Progenitor cell of endocrine pancreas (in vitro differentiated cells): ENCODE measurements around the gene POPDC2. TPM values are rescaled to one million over a fixed set of nuclear protein-coding genes. Genes with fewer than 3 reads are reported as not detected.
"Not testable (repeated sequence)": the region's sequence is repeated elsewhere in the genome, so short reads cannot be mapped to it uniquely, and the experiment has no call there.

ENCODE experiments used
- DNase-seq: peaks from one replicate; pipeline ENCODE4 v3.0.0; 2021; ENCODE audit warnings: low spot score; ENCODE audit not compliant: unreplicated experiment
- H3K27ac Mint-ChIP-seq: 2 replicates; pipeline ENCODE4 v1.8.0; 2021; ENCODE audit warnings: mild to moderate bottlenecking, moderate library complexity, mixed read lengths
- H3K27me3 Mint-ChIP-seq: 2 replicates; pipeline ENCODE4 v1.8.0; 2021; ENCODE audit warnings: mixed read lengths
- H3K36me3 Mint-ChIP-seq: 2 replicates; pipeline ENCODE4 v1.8.0; 2022; ENCODE audit warnings: mixed read lengths; ENCODE audit not compliant: insufficient read depth
- H3K4me1 Mint-ChIP-seq: 2 replicates; pipeline ENCODE4 v1.8.0; 2021; ENCODE audit warnings: low read depth, mixed read lengths
- H3K4me3 Mint-ChIP-seq: 2 replicates; pipeline ENCODE4 v1.8.0; 2021; ENCODE audit warnings: low read depth, mild to moderate bottlenecking, moderate library complexity, mixed read lengths
- H3K9me3 Mint-ChIP-seq: 2 replicates; pipeline ENCODE4 v1.8.0; 2021; ENCODE audit warnings: low read depth, mixed read lengths
- total RNA-seq: library from RNA; stranded (reverse); gene quantifications from 2 replicates; pipeline ENCODE4 v1.2.1, GENCODE V29; 2021
- TF ChIP-seq, protein P1 (sequence below): fragments of 200-600 bp; sonication (generic); IDR thresholded peaks from one replicate; pipeline ENCODE4 v1.5.0; 2021; ENCODE audit warnings: antibody characterized with exemption, mild to moderate bottlenecking; ENCODE audit not compliant: unreplicated experiment

POPDC2 gene
- total RNA-seq, 1 donor from 2014 or later, result 3.8 TPM

DNA sequence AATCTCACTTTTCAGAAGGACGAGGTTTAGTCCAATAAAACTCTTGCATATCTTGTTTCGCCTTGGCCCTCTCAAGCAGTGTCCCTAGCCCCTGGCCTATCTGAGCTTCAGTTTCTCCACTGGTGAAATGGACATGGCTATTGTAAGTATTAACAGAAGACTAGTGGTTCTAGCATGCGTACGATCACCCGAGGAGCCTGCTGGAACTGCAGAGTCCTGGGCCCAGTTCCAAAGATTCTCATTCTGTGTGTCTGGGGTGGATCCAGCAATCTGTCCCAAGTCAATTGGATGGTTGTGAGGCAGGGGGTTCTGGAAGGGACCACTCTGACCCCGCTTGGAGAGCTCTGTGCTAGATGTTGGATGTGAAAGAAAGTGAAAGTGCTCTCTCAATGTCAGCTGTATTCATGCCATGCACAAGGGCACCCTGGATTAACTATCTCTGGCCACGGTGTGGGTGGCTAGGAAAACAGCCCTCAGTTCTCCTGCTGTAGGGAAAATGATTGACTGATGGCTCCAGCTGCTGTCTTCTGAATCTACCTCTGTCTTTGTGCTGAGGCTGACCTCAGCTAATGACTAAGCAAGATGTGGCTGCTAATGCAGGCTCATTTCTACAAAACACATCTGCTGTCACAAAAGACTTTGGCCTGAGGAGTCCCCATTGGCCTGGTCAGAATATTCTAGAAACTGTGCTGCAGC is 64.6 kb downstream of the POPDC2 start:
- Mint-ChIP-seq H3K9me3 (no peaks in the 10 kb centered on the region), H3K4me1 (peaks cover 13% of the 10 kb centered on the region), H3K27ac (no peak overlapping the region), H3K4me3 (no peak overlapping the region), H3K27me3 (peaks cover 11% of the 10 kb centered on the region), H3K36me3 (no peaks in the 10 kb centered on the region)
- no peak for DNase-seq
- TF ChIP-seq, protein P1, sequence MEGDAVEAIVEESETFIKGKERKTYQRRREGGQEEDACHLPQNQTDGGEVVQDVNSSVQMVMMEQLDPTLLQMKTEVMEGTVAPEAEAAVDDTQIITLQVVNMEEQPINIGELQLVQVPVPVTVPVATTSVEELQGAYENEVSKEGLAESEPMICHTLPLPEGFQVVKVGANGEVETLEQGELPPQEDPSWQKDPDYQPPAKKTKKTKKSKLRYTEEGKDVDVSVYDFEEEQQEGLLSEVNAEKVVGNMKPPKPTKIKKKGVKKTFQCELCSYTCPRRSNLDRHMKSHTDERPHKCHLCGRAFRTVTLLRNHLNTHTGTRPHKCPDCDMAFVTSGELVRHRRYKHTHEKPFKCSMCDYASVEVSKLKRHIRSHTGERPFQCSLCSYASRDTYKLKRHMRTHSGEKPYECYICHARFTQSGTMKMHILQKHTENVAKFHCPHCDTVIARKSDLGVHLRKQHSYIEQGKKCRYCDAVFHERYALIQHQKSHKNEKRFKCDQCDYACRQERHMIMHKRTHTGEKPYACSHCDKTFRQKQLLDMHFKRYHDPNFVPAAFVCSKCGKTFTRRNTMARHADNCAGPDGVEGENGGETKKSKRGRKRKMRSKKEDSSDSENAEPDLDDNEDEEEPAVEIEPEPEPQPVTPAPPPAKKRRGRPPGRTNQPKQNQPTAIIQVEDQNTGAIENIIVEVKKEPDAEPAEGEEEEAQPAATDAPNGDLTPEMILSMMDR, result no peak

GRCh38 chr3:119594929-119595328 is 65.5 kb downstream of the POPDC2 start:
- Mint-ChIP-seq H3K27me3 (peaks cover 13% of the 10 kb centered on the region), H3K4me1 (peaks cover 13% of the 10 kb centered on the region)
- not testable (repeated sequence) for H3K4me3 Mint-ChIP-seq, H3K36me3 Mint-ChIP-seq, H3K9me3 Mint-ChIP-seq, DNase-seq, H3K27ac Mint-ChIP-seq

GRCh38 chr3:119594066-119594465 is 66.3 kb downstream of the POPDC2 start:
- Mint-ChIP-seq H3K27ac (no peak overlapping the region), H3K27me3 (peaks cover 16% of the 10 kb centered on the region), H3K36me3 (peaks cover 1% of the 10 kb centered on the region), H3K4me1 (peaks cover 13% of the 10 kb centered on the region), H3K4me3 (no peak overlapping the region), H3K9me3 (peaks cover 9% of the 10 kb centered on the region)
- TF ChIP-seq, protein P1, result no peak
- no peak for DNase-seq

DNA sequence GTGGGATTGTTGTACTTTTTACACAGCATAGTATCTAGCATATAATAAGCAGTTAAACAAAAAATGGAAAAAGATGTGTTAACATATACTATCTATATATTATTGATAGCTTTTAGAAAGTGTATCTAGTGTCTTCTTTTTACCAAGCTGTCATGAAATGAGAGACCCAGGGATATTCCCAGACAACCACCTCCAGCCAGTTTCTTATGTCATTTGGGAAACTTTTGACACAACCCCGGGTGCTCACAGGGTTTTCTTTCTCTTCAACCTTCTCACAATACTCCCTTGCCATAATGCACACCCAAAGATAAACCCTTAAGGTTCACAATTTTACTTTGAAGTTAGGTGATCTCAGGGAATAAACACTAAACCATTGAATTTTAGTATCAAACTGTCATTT is 67.5 kb downstream of the POPDC2 start:
- H3K27me3 Mint-ChIP-seq, result peaks cover 10% of the 10 kb centered on the region
- peaks cover 7% of the 10 kb centered on the region for H3K4me1 Mint-ChIP-seq
- H3K4me3 Mint-ChIP-seq, result no peak overlapping the region
- TF ChIP-seq, protein P1, result no peak
- no peak for DNase-seq
- H3K9me3 Mint-ChIP-seq, result peaks cover 9% of the 10 kb centered on the region
- H3K27ac Mint-ChIP-seq, result no peak overlapping the region
- peaks cover 1% of the 10 kb centered on the region for H3K36me3 Mint-ChIP-seq

Other genes starting within 250 kb of the POPDC2 start
- 48.3 and 51.6 TPM in 2 replicates for gene TMEM39A, start 197.0 kb downstream of the POPDC2 start, total RNA-seq
- gene POGLUT1, start 191.6 kb downstream of the POPDC2 start, total RNA-seq, result 25.5 and 26.9 TPM in 2 replicates
- 91.1 and 95.4 TPM in 2 replicates for gene TIMMDC1, start 162.0 kb downstream of the POPDC2 start, total RNA-seq
- gene CD80, start 101.0 kb downstream of the POPDC2 start, total RNA-seq, result 0.20 and 0.24 TPM in 2 replicates
- gene ADPRH, start 81.1 kb downstream of the POPDC2 start, total RNA-seq, result 3.4 and 3.7 TPM in 2 replicates
- 0.18 TPM in 1 of 2 replicates, not detected in the other for gene PLA1A, start 62.7 kb downstream of the POPDC2 start, total RNA-seq
- gene COX17, start 16.8 kb upstream of the POPDC2 start, total RNA-seq, result 29.9 and 35.4 TPM in 2 replicates
- 63.0 and 75.0 TPM in 2 replicates for gene CFAP91, start 42.4 kb upstream of the POPDC2 start, total RNA-seq
- 0.62 and 1.0 TPM in 2 replicates for gene NR1I2, start 121.5 kb upstream of the POPDC2 start, total RNA-seq